ENCODE measurements around the gene TBC1D14.

Gene TBC1D14

GRCh38 chr4:6942238-6942800 is 32.7 kb downstream of the TBC1D14 start:
- no peak overlapping the region for H2AFZ ChIP-seq (ENCODE audit: low read depth, low read length)
- H3K9ac ChIP-seq (ENCODE audit: low read length), result no peak overlapping the region
- H3K79me2 ChIP-seq (ENCODE audit: low read length), result peaks cover 32% of the 10 kb centered on the region
- peaks cover 42% of the 10 kb centered on the region for H4K20me1 ChIP-seq (ENCODE audit: insufficient read depth, low read length)
- H3K27ac ChIP-seq (ENCODE audit: low read length), result peak overlapping the region; percentile 9; the same call in 1 of the 2 replicates
- TF ChIP-seq EZH2phosphoT487 (IDR thresholded peaks at IDR 0.05; ENCODE audit: low read depth) (no peak), CTCF (IDR thresholded peaks at IDR 0.05; ENCODE audit: low read depth, low read length) (no peak)
- H3K4me2 ChIP-seq (ENCODE audit: low read length), result peak overlapping the region; percentile 51
- H3K4me1 ChIP-seq (ENCODE audit: low read length), result peaks cover 29% of the 10 kb centered on the region
- no peak overlapping the region for H3K4me3 ChIP-seq (ENCODE audit: low read length)
- H3K36me3 ChIP-seq (replicated peaks; ENCODE audit: low read depth, low read length), result peaks cover 2% of the 10 kb centered on the region
- H3K9me3 ChIP-seq (ENCODE audit: insufficient read depth, low read length), result no peaks in the 10 kb centered on the region
- no peaks in the 10 kb centered on the region for H3K27me3 ChIP-seq (ENCODE audit: low read depth, low read length)

GRCh38 chr4:6943012-6943884 is 33.6 kb downstream of the TBC1D14 start:
- Histone ChIP-seq H4K20me1 (ENCODE audit: insufficient read depth, low read length) (peaks cover 33% of the 10 kb centered on the region), H3K27me3 (ENCODE audit: low read depth, low read length) (no peaks in the 10 kb centered on the region), H3K4me2 (ENCODE audit: low read length) (no peak overlapping the region), H2AFZ (ENCODE audit: low read depth, low read length) (no peak overlapping the region), H3K4me1 (ENCODE audit: low read length) (peaks cover 23% of the 10 kb centered on the region), H3K4me3 (ENCODE audit: low read length) (no peak overlapping the region), H3K79me2 (ENCODE audit: low read length) (peaks cover 35% of the 10 kb centered on the region), H3K9ac (ENCODE audit: low read length) (no peak overlapping the region), H3K36me3 (replicated peaks; ENCODE audit: low read depth, low read length) (no peaks in the 10 kb centered on the region), H3K27ac (ENCODE audit: low read length) (no peak overlapping the region), H3K9me3 (ENCODE audit: insufficient read depth, low read length) (no peaks in the 10 kb centered on the region)
- TF ChIP-seq EZH2phosphoT487 (IDR thresholded peaks at IDR 0.05; ENCODE audit: low read depth) (no peak), CTCF (IDR thresholded peaks at IDR 0.05; ENCODE audit: low read depth, low read length) (no peak)

- no peak overlapping the region for H3K4me2 ChIP-seq (ENCODE audit: low read length)
- H2AFZ ChIP-seq (ENCODE audit: low read depth, low read length), result no peak overlapping the region
- peaks cover 34% of the 10 kb centered on the region for H3K79me2 ChIP-seq (ENCODE audit: low read length)
- peaks cover 28% of the 10 kb centered on the region for H4K20me1 ChIP-seq (ENCODE audit: insufficient read depth, low read length)
- H3K27ac ChIP-seq (ENCODE audit: low read length), result no peak overlapping the region
- H3K27me3 ChIP-seq (ENCODE audit: low read depth, low read length), result no peaks in the 10 kb centered on the region
- H3K36me3 ChIP-seq (replicated peaks; ENCODE audit: low read depth, low read length), result no peaks in the 10 kb centered on the region
- peaks cover 17% of the 10 kb centered on the region for H3K4me1 ChIP-seq (ENCODE audit: low read length)
- TF ChIP-seq EZH2phosphoT487 (IDR thresholded peaks at IDR 0.05; ENCODE audit: low read depth), result no peak
- no peak for TF ChIP-seq CTCF (IDR thresholded peaks at IDR 0.05; ENCODE audit: low read depth, low read length)
- no peak overlapping the region for H3K9ac ChIP-seq (ENCODE audit: low read length)
- H3K9me3 ChIP-seq (ENCODE audit: insufficient read depth, low read length), result no peaks in the 10 kb centered on the region
- no peak overlapping the region for H3K4me3 ChIP-seq (ENCODE audit: low read length)
Observed at GRCh38 chr4:6943885-6944225, 34.2 kb downstream of the TBC1D14 start.

- Histone ChIP-seq H2AFZ (ENCODE audit: low read depth, low read length) (no peak overlapping the region), H3K9me3 (ENCODE audit: insufficient read depth, low read length) (no peaks in the 10 kb centered on the region), H3K79me2 (ENCODE audit: low read length) (peaks cover 29% of the 10 kb centered on the region), H3K27me3 (ENCODE audit: low read depth, low read length) (no peaks in the 10 kb centered on the region), H3K36me3 (replicated peaks; ENCODE audit: low read depth, low read length) (no peaks in the 10 kb centered on the region), H3K4me1 (ENCODE audit: low read length) (peaks cover 15% of the 10 kb centered on the region), H3K27ac (ENCODE audit: low read length) (no peak overlapping the region), H3K9ac (ENCODE audit: low read length) (no peak overlapping the region), H4K20me1 (ENCODE audit: insufficient read depth, low read length) (peaks cover 28% of the 10 kb centered on the region), H3K4me3 (ENCODE audit: low read length) (no peak overlapping the region), H3K4me2 (ENCODE audit: low read length) (no peak overlapping the region)
- no peak for TF ChIP-seq CTCF (IDR thresholded peaks at IDR 0.05; ENCODE audit: low read depth, low read length)
- no peak for TF ChIP-seq EZH2phosphoT487 (IDR thresholded peaks at IDR 0.05; ENCODE audit: low read depth)
Observed at GRCh38 chr4:6944301-6945051, 34.9 kb downstream of the TBC1D14 start.
